TTC549 (cell line): ENCODE measurements around the gene KRTAP10-9.
"Not testable (repeated sequence)": the region's sequence is repeated elsewhere in the genome, so short reads cannot be mapped to it uniquely, and the experiment has no call there.

Experiments used
- FAIRE-seq: peaks from 2 replicates; lab custom pipeline; 2012; peaks lifted over from hg19 to GRCh38; lab: Jason Lieb, UNC

KRTAP10-9 gene, protein sequence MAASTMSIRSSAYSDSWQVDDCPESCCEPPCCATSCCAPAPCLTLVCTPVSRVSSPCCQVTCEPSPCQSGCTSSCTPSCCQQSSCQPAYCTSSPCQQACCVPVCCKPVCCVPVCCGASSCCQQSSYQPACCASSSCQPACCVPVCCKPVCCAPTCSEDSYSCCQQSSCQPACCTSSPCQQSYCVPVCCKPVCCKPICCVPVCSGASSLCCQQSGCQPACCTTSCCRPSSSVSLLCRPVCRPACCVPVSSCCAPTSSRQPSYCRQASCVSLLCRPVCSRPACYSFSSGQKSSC

DNA sequence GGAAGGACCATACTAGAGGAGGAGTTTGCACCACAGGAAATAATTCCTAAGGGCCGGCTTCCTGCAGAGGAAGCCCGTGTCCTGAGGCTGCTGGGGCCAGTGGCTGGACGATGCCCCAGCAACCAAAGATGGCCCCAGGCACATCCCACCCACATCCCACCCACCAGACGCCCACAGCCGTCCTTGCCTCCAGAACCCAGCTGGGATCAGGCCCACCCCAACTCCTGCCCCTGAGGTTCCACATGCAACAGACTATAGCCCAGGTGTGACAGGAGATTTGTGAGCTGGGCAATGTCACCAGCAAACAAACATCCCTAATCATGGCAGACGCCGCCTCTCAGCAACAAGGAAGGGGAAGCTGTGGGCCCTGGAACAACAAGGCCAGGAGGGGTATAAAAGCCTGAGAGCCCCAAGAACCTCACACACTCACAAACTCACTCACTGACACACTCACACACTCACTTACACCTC lies at the start of gene KRTAP10-9:
TSS of gene KRTAP10-9 (plus strand) at position 421 of the 471 bp plus-strand sequence. CDS start 79 bp downstream, outside the sequence.
- no peak for FAIRE-seq

DNA sequence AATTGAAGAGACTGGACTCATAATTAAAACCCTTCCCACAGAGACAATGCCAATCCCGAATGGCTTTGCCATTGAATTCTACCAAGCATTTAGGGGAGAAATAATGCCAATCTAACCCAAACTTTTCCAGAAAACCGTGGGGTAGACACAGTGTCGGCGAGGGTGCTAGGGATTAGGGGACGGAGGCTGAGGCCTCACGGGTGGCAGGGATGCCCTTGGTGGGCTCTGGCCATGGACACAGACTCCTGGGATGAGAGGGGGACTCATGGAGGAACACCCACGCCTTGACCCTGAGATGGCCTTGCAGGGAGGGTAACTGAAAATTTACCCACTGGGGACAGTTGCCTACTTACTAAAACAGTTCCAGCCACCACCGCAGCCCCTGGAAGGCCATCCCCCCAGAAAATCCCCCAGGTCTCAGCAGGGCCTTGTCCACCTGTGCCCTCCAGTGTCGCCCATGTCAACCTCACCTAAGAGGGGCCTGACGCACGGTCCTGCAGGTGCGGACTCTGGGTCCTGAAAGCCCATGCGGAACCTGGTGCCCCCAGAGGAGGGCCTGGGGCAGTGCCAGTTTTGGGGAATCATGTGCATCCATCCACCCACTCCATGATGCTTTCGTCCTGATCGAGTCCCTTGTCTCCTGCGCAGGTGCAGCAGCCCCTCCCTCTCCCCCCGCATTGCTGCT lies 48.4 kb upstream of the KRTAP10-9 start:
- no peak for FAIRE-seq

DNA sequence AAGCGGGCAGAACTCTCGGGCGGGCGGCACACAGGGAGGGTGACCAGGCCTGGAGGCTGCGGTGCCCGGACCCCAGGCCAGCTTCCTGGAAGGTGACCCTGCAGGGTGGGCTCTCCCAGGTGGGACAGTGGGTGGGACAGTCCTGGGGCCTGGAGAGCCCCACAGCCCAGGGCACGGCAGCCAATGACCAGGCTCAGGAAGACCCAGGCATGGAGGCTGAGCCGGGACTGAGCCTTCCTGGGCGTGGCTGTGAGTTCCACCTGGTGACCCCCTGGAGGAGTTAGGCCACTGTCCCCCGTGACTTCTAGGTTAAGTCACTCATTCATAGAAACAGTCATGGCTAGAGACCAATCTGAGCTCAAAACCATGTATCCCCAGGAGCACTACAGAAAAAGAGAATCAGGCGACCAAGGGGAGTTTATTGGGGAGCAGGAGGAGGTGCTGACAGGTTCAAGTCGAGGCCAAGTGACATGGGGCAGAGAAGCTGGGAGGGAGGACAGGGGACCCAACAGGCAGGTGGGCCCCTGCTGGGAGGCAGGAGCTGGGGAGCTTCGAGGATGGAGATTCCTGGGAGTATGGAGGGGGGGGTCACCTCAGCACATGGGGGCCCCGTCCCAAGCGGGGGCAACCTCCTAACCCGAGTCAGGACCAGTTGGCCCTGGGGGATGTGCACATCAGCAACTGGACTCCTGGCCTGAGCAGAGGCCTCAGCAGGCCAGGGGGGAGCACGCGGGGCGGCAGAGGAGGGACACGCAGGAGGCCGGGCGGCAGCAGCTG lies 47.6 kb upstream of the KRTAP10-9 start:
- no peak for FAIRE-seq

DNA sequence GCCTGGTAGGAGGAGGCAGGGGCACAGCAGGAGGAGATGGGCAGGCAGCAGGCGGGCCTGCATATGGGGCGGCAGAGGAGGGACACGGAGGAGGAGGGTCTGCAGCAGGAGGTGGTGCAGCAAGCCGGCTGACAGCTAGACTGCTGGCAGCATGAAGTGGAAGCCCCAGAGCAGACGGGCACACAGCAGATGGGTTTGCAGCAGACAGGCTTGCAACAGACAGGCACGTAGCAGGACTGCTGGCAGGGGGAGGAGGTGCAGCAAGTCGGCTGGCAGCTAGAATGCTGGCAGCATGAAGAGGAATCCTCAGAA lies 47.1 kb upstream of the KRTAP10-9 start:
- FAIRE-seq: no peak

DNA sequence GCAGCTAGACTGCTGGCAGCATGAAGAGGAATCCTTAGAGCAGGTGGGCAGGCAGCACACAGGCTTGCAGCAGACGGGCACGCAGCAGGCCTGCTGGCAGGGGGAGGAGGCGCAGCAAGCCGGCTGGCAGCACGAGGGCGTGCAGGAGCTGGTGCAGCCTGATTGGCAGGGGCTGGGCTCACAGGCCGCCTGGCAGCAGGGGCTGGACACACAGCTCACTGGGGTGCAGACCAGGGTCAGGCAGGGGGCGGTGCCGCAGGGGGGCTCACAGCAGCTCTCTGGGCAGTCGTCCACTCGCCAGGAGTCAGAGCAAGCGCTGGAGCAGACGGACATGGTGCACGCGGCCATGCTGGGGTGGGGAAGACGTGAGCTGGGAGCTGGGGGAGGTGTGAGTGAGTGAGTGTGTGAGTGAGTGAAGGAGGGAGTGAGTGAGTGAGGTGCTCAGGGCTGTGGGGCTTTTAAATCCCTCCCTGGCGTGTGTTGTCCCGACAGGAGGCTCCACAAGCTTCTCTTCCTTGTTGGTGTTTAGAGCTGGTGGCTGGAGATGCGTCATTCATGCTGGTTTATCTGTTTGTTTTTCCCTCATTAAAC lies 46.6 kb upstream of the KRTAP10-9 start, which contains the start of gene KRTAP10-5:
TSS of gene KRTAP10-5 (minus strand) at position 374 of the 591 bp plus-strand sequence. CDS start at position 348, 26 bp downstream.
- FAIRE-seq: not testable (repeated sequence)

DNA sequence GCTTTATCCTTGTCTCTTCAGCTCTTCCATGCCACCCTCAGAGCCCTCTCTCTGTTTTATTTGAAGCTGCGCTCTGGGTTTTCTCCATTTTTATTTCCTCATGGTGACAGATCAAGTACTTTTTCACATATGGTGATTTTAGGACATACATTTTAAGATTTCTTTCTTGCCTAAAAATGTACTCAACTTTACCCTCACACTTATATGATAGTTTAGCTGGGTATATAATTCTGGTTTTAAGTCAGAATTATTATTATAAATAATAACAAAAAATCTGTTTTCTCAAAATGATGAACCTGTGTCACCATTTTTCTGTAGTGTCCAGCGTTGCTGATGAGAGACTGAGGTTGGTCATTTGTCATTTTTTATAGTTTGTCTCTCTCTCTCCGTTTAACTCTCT lies 45.7 kb upstream of the KRTAP10-9 start:
- FAIRE-seq: no peak

DNA sequence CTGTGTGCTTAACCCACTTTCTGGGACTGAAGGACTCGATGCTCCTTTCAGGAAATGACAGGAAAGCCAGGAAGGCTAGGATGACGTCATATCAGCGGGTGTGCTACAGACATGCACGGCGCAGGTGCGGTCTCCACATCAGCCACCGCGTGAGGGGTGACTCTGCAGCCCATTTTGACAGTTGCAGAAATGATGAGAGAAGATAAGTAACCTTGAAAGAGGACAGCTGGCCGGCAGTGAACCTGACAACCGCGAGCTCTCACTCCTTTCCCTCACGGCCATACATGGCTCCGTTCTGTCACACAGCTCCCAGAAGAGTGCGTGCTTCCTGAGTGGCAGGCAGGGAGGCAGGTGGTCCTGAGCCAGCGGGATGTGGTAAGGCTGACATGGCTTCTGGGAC lies 44.8 kb upstream of the KRTAP10-9 start:
- FAIRE-seq: no peak

DNA sequence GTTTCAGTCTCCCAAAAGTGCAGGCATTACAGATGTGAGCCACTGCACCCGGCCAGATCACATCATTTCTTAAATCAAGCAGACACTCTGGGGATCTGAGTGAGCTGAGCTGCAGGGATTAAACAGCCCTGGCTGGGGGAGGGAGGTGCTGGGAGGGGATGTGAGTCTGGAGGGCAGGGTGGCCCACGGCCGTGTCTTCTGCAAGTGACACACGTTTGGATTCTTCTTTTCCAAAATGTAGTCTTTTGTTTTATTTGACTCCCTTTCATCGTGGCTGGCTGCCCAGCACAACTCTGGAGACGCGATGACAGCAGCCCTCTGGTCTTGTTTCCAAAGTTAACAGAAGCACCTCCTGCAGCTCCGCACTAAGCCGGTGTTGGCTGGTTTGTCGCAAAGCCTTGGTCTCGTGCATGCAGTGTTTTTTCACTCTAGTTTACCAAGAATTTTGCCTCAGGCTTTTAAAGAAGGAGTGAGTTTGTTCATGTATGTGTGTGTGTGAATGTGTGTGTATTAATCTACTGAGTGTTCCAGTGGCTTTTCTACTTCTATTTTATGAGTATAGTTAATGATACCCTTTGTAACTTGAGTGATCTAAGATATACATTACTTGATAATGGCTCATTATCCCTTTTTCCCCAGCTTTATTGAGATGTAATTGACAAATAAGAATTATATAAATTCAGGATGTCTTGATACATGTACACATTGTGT lies 43.6 kb upstream of the KRTAP10-9 start:
- no peak for FAIRE-seq

DNA sequence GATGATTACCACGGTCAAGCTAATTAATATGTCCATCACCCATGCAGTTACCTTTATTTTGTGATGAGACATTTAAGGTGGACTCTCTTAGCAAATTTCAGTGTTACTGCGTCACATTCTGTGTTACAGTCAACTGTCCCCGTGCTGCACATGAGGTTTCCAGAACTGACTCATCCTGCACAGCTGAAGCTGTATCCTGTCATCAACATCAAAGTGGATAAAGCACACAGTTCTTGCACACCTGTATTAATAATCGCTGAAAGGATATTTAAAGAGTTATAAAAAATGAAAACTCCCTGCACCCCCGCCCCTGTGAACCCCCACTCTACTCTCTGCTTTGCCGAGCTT lies 43.1 kb upstream of the KRTAP10-9 start:
- no peak for FAIRE-seq

DNA sequence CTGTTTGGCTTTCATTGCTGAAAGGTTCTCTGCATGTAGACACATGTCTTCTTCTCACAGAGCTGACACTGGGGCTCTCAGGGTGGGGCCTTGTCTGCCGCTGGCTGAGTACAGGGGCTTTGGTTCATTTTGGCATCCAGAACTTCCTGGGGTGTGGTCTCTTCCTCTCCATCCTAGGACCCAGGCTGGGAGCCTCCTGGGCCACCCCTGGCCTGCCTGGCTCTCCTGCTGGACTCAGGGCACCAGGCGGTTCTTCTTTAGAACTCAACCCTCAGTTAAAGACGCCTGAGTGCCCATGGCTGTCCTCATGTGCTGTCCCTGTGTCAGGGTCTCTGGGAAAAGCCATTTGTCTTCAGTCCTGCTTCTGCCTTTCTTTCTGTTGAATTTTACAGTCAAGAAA lies 41.0 kb upstream of the KRTAP10-9 start:
- no peak for FAIRE-seq

DNA sequence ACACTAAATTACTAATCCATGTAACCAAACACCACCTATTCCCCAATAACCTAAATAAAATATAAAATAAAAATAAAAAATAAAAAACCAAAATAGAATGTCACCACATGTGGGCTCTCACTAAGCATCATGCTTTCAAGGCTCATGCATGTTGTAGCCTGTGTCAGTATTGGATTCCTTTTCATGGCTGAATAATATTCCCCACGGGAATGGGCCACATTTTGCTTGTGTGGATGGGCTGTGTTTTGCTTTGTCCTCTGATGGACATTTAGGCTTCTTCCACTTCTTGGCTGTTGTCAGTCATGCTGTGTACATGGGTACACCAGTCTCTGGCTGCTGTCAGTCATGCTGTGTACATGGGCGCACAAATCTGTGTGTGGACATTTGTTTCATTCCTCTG lies 37.8 kb upstream of the KRTAP10-9 start:
- no peak for FAIRE-seq

DNA sequence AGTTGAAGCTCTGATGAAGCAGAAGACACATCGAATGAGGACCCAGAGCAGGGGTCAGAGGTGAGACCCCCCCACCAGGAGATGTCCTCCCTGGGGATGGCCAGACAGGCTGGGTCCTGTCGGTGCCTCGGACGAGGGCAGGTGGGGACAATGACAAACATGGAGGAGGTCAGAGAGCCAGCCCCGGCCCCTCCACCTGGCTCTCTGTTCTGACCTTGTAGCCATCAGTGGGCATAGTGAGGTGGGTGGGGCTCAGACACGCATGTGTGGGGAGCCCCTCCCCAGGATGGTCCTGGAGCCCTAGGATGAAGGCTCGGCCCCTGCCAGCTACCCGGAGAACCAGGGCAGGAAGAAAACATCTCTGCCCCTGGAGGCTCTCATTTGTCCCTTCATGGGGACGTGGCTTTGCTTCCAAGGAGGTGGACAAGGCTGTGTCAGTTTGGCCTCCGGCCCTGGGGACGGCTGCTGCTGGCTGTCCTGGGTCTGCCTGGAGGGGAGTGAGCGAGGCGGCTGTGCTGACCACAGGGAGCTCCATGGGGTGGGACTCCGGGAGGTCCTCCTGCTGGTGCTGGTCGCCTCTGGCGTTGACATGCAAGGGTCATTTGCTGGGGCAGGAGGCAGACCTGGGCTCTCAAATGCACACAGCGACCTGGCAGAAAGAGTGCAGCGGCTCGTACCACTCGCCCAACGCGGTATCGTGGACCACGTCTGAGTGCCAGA lies 37.1 kb upstream of the KRTAP10-9 start:
- FAIRE-seq: no peak

DNA sequence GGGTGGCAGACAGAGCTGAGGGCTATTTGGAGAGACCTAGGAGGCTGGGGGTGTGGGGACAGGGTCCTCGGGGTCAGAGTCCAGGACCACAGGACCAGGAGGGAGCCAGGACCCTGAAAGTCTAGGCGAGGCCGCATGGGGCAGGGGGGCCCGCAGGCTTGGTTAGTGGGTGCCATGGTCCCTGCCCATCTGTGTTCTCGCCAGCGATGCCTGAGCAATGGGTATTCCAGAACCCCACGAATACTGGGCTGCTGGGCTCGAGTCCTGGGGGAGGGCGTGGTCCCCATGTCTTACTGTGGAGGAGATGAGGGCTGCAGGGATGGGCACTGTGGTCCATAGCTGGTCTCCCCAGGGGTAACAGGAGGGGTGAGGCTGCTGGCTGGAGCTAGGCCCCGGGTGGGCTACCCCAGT lies 36.6 kb upstream of the KRTAP10-9 start:
- FAIRE-seq: no peak

DNA sequence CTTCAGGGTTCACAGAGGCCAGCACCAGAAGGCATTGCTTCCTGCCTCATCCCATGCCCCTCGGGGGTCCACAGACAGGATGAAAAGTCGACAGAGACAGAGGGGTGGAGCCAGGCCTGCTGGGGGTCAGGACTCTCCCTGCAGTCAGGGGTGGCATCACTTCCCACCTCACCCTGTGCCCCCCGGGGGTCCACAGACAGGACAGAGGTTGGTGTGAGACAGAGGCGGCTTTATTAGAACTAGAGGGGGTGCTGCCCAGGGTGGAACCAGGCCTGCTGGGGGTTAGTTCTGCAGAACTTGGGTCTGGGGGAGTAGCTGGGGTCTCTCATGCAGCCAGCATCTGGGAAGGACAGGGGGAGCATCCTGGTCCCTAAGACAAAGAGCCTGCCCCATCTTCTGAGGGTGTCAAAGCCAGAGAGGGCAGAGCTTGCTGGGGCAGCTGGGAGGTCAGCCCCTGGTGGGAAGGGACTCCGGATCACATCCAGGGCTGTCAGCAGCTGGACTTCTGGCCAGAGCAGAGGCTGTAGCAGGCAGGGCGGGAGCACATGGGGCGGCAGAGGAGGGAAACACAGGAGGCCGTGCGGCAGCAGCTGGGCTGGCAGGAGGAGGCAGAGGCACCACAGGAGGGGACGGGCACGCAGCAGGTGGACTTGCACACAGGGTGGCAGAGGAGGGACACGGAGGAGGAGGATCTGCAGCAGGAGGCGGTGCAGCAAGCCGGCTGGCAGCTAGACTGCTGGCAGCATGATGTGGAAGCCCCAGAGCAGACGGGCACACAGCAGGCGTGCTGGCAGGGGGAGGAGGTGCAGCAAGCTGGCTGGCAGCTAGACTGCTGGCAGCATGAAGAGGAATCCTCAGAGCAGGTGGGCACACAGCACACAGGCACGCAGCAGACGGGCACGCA lies 35.7 kb upstream of the KRTAP10-9 start:
- not testable (repeated sequence) for FAIRE-seq

DNA sequence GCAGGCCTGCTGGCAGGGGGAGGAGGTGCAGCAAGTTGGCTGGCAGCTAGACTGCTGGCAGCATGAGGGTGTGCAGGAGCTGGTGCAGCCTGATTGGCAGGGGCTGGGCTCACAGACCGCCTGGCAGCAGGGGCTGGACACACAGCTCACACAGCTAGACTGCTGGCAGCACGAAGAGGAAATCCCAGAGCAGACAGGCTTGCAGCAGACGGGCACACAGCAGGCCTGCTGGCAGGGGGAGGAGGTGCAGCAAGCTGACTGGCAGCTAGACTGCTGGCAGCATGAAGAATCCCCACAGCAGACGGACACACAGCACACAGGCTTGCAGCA lies 35.1 kb upstream of the KRTAP10-9 start:
- not testable (repeated sequence) for FAIRE-seq

DNA sequence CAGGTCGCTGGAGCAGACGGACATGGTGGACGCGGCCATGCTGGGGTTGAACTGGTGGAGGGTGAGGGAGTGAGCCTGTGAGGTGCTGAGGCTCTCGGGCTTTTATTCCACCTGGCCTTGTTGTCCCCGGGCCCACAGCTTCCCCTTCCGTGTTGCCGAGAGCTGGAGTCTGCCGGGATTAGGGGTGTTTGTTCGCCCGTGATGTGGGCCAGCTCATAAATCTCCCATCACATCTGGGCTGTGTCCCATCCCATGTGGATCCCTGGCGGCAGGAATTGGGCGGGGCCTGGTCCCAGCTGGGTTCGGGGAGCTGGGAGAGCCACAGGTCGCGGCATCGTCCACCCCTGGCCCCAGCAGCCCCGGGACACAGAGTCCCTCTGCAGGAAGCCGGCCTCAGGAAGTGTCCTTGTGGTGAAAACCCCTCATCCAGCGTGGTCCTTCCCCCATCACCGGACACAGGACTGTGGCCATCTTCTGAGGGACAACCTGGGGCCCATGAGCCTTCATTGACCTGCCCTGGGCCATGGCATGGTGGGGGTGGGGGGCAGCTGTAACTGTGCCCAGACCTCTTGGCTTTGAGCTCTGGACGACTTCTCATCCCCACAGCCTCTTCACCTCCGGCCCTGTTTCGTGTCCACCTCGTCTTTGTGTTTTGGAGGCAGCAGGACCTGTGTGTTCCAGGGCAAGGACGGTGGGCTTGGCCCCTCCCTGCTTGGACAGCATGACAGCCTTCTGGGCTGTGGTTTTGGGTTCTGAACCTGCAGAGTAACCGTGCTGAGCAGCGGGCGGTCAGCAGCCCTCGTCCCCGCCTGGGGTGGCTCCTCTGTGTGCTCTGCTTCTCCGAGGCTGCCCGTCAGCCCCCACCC lies 34.2 kb upstream of the KRTAP10-9 start, which contains the start of gene KRTAP10-6:
TSS of gene KRTAP10-6 (minus strand) at position 60 of the 866 bp plus-strand sequence. CDS start at position 39, 21 bp downstream.
- no peak for FAIRE-seq

DNA sequence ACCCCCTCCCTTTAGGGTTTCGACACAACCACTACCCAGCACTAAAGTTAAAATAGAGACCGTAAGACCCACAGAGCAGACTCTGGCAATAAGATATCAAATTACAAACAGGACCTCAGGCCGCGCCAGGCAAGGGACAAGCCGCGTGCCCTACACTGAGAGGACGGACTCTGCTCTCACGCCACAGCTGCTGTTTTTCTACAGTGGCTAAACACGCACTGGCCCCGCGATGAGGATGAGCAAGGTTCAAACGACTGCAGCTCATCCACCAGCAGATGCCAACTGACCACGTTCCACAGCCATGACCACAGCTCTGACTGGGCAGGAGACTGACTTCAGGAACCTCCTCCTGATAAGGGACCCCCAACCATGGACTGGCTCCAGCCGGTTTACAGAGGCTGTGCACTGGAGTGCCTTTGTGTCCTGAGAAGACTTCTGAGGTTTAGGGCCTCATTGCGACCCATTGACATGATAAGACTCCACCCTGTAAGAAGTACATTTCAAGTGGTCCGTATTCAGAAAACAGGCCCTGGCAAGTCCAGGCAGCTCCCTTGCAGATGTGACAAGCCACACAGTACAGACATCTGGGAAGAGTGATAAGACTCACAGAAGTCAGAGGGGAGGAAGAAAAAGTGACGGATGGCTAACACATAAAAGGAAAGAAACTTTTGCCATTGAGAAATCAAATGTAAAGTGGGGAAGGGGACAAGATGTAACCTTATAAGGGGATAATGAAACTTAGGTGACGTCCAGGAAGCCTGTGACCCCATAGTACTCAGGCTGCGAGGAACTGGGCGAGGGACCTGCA lies 33.1 kb upstream of the KRTAP10-9 start:
- no peak for FAIRE-seq

DNA sequence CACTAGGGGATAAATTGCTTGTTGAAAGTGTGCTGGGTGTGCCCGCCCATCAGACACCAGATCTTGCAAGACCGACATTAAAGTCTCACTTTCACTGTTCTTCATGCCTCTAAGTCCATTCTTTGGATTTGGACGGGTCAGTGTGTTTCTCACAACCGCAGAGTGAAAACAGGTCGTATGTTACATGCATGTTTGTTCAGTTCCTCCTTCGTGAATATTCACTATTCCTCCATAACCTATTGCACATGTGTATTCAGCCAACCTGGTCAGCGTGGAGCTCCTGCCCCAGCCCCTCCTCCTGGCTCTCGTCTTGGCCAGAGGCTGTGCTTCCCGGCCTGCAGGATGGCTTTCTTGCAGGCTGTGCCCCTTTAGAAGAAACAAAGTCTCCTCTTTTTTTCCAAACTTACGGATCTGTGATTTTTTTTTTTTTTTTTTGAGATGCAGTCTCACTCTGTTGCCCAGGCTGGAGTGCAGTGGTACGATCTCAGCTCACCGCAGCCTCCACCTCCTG lies 32.4 kb upstream of the KRTAP10-9 start:
- FAIRE-seq: no peak
